HG03558 (cell line): ENCODE measurements around the gene PCDHA1.

ENCODE experiments used
- ATAC-seq: cut with Tn5 transposase; IDR thresholded peaks from one replicate; pipeline ENCODE4 v1.9.1; 2021; ENCODE audit warnings: moderate number of reproducible peaks; ENCODE audit not compliant: unreplicated experiment; ENCODE audit errors: extremely low read depth

The PCDHA1 gene

GRCh38 chr5:140883373-140883772, 97.4 kb downstream of the PCDHA1 start:
- no peak for ATAC-seq

DNA sequence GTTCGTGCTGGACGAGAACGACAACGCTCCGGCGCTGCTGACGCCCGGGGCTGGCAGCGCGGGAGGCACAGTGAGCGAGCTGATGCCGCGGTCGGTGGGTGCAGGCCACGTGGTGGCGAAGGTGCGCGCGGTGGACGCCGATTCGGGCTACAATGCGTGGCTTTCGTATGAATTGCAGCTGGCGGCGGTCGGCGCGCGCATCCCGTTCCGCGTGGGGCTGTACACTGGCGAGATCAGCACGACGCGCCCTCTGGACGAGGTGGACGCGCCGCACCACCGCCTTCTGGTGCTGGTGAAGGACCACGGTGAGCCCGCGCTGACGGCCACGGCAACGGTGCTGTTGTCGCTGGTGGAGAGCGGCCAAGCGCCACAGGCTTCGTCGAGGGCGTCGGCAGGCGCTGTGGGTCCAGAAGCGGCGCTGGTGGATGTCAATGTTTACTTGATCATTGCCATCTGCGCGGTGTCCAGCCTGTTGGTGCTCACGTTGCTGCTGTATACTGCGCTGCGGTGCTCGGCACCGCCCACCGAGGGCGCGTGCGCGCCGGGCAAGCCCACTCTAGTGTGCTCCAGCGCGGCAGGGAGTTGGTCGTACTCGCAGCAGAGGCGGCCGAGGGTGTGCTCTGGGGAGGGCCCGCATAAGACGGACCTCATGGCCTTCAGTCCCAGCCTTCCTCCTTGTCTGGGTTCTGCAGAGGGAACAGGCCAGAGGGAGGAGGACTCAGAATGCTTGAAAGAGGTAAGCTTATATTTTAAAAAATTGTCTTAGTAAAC, 98.2 kb downstream of the PCDHA1 start:
- no peak for ATAC-seq

- no peak for ATAC-seq
Measured at GRCh38 chr5:140916325-140916724, 130.4 kb downstream of the PCDHA1 start.

- no peak for ATAC-seq
Measured at GRCh38 chr5:140923601-140924000, 137.7 kb downstream of the PCDHA1 start.

DNA sequence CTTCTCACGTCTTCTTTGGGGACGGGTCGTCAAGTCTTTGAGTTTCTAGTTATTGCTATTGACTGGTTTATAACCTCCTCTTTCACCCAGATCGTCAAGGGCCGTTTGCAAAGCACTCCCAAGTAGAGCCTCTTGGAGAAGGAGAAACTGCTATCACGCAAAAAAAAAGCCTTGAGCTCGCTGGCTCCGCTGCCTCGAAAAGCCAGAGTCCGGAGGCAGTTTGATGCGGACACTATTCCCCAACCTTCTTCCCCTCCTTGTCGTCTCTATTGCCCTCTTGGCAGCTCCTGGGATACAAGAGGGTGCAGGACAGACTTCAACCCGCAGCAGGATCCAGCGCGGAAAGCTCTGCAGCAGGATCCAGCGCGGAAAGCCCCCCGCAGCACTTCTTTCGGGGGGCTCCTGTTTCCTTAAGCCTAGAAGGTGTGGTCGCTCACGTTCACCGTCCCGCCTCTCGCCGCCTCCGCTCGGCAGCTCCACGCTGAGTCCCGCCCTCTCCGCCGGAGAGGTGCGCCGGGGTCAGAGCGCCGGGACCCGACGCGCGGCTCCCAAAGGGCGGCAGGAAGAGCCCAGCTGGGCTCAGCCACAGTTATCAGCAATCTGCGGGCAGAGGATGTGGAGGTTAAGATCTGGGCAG, 140.0 kb downstream of the PCDHA1 start, which contains the start of gene PCDHAC1:
Gene PCDHAC1, plus strand, starts transcription at position 494 of the 637 bp plus-strand sequence. CDS start 594 bp downstream, outside the sequence.
- no peak for ATAC-seq

- ATAC-seq: no peak
Measured at GRCh38 chr5:140926443-140927227, 140.7 kb downstream of the PCDHA1 start.

- ATAC-seq: no peak
Measured at GRCh38 chr5:140927228-140927573, 141.3 kb downstream of the PCDHA1 start.

DNA sequence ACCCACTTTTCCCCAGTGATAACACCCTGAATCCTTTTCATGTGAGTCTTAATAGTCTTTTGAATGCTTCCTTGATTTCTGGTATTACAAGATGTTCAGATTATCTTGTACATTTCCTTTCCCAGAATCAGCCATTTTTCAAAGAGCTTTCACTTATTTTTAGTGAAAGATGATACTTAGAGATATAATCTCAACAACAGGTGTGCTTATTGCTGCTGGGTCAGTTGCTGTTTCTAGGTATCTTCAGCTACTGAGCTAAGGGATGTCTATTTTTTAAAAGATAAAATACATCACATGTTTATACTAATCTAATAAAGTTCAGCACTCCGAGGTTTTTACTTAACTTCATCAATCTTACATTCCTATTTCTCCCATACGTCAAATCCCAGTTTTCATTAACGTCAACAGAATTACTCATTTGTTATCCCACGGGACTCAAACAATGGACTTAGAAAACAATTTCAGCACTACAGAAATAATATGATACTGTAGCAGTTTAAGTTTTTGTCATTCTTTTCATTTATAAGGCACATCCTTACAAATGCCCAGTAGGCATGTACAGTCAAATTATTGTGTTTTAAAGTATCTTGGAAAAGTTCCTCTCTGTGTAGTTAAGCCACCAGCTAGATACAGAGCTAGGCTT, 149.1 kb downstream of the PCDHA1 start:
- no peak for ATAC-seq

GRCh38 chr5:140946578-140946977, 160.6 kb downstream of the PCDHA1 start:
- ATAC-seq: no peak

DNA sequence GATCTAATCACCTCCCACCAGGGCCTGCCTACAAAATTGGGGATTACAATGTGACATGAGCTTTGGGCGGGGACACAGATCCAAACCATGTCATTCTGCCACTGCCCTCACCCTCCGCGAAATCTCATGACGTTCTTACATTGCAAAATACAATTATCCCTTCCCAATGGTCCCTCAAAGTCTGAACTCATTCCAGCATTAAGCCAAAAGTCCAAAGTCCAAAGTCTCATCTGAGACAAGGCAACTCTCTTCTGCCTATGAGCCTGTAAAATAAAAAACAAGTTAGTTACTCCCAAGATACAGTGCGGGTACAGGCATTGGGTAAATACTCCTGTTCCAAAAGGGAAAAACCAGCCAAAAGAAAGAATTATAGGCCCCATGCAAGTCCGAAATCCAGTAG, 165.7 kb downstream of the PCDHA1 start:
- ATAC-seq: no peak

GRCh38 chr5:140953234-140953633, 167.3 kb downstream of the PCDHA1 start:
- ATAC-seq: no peak

DNA sequence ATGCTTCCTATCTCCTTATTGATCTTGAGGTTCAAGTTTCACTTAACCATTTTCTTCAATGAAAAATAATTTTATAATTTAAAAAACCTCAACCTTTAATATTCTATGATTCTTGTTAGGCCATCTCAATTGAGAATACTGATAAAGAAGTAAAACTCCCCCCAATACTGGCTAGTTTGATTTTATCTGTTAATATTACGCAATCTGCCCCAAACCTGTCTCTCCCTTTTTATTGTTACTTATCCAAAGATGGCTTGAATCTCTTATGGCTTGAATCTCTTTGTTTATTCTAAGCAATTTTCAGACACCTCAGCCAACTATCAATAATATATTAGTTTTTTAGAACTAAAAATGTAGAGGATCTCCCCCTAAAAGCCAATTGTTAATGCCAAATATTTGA, 176.2 kb downstream of the PCDHA1 start:
- ATAC-seq: no peak

GRCh38 chr5:140964356-140964755, 178.4 kb downstream of the PCDHA1 start:
- no peak for ATAC-seq

DNA sequence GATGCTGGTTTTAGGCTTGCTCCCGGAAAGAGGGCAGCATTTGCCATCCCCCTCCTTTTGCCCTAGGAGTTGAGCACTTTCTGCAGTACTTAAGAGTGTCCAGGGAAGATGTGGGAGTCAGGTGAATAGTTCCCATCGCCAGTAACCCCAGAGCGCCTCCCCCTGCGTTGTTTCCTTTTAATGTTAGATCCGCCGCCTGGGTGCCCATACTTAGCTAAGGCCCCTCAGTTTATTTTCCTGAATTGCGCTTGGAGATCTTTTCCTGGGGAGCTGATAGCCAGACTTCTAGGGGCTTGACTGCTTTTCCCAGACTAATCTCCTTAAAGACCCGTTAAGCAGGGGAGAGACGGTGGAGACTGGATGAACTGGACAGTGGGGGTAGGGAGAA, 180.0 kb downstream of the PCDHA1 start:
- no peak for ATAC-seq

DNA sequence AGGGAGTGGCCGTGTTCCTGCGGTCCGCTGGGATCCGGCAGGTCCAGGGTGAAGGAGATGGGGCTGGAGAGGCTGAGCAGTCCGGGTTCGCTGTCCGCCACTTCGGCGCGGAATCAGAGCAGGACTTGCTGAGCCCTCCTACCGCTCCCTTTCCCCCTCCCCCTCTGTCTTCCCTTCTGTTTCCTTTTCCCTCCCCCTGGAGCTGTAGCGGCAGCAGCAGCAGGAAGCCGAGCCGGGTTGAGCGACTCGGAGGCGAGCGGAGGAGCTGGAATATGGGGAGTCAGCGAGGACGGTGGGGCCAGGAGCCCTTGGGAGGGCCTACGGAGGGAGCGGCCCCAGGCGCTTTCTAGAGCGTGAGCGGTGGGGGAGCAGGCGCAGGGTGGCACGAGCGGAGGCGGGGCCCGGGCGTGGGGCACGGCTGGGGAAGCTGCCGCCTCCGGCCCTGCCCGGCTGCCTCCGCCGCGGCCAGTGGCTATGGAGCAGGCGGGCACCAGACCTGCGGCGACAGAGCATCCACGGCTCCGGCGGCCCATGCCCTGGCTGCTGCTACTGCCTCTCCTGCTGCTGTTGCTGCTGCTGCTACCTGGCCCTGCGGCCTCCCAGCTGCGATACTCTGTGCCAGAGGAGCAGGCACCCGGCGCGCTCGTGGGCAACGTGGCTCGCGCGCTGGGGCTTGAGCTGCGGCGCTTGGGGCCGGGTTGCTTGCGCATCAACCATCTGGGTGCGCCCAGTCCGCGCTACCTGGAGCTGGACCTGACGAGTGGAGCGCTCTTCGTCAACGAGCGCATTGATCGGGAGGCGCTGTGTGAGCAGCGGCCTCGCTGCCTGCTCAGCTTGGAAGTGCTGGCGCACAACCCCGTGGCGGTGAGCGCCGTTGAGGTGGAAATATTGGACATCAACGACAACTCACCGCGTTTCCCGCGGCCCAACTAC, 180.6 kb downstream of the PCDHA1 start, which contains the start of gene PCDHAC2:
Gene PCDHAC2, plus strand, starts transcription at position 184 of the 933 bp plus-strand sequence. Its CDS starts 291 bp downstream, at position 475.
- ATAC-seq: no peak

DNA sequence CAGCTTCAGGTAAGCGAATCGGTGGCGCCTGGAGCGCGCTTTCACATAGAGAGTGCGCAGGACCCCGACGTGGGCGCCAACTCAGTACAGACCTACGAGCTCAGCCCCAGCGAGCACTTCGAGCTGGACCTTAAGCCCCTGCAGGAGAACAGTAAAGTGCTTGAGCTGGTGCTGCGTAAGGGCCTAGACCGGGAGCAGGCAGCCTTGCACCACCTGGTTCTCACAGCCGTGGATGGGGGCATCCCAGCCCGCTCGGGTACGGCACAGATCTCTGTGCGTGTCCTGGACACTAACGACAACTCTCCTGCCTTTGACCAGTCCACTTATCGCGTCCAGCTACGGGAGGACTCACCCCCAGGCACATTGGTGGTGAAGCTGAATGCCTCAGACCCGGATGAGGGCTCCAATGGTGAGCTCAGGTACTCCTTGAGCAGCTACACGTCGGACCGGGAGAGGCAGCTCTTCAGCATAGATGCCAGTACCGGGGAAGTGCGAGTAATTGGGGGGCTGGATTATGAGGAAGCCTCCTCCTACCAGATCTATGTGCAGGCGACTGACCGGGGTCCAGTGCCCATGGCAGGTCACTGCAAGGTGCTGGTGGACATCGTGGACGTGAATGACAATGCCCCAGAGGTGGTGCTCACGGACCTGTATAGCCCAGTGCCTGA, 181.4 kb downstream of the PCDHA1 start:
- no peak for ATAC-seq

DNA sequence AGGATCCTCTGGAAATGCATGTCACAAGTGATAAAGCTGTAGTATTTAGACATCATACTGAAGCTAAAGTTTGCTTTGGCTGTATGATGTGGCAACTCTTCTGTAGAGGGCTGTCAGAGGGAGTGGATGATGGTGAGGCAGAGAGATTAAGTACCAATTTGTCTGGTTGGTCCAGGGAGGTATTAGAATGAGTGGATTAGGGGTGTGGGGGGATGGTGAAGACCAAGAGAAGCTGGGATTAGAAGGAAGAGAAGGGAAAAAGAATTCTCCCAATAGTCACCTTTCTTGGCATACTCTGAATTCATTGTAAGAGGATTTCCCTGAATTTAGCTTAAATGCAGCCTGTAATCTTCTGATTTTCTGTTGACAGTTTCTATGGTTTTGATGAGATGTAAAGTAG, 183.9 kb downstream of the PCDHA1 start:
- no peak for ATAC-seq

DNA sequence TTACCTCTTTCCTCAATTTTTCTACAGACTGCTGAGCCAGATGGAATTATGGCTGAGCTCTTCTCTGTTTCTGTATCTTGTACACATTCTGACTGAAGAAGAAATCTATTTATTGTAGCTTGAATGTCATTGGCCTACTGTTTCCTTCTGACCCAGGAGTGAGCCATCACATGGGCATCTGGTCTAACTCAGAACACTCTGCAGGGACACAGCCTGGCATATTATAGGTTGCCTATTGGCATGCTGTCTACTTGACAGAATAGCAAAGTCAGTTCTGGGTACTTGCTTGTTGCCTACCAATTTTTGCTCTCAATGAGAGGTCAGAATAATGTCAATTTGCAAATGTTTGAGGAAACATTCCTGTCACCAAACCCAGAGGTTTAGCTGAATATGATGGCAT, 187.6 kb downstream of the PCDHA1 start:
- ATAC-seq: no peak

GRCh38 chr5:140977003-140977402, 191.1 kb downstream of the PCDHA1 start:
- no peak for ATAC-seq
